Activated B cell treated with CpG ODN at 0.5 μM for 24 hours (primary cell): Measurements from ENCODE around the gene PLS1. TPM values are rescaled to one million over a fixed set of nuclear protein-coding genes. Genes with fewer than 3 reads are reported as not detected.

Source experiments
- ATAC-seq: fragments of 200-7000 bp; cut with Tn5 transposase; one replicate; pipeline ENCODE4 v1.10.0; 2021; ENCODE audit warnings: low read depth, mild to moderate bottlenecking, moderate library complexity
- CTCF ChIA-PET: fragments of 350-600 bp; sonication (Branson Sonifier 250); formaldehyde crosslinking; loops from one replicate; lab custom pipeline; 2021; ENCODE audit warnings: antibody characterized with exemption; lab: Charles Lee
- POLR2A ChIA-PET: fragments of 350-600 bp; sonication (Branson Sonifier 250); formaldehyde crosslinking; loops from one replicate; lab custom pipeline; 2021; ENCODE audit warnings: antibody characterized with exemption; lab: Charles Lee
- DNase-seq: peaks from one replicate; pipeline ENCODE4 v3.0.0; 2022
- H3K27ac Mint-ChIP-seq: one replicate; pipeline ENCODE4 v1.8.0; 2020; ENCODE audit warnings: mixed read lengths
- H3K27me3 Mint-ChIP-seq: one replicate; pipeline ENCODE4 v1.8.0; 2021; ENCODE audit warnings: mixed read lengths
- H3K36me3 Mint-ChIP-seq: one replicate; pipeline ENCODE4 v1.8.0; 2021; ENCODE audit warnings: low read depth, mixed read lengths
- H3K4me1 Mint-ChIP-seq: one replicate; pipeline ENCODE4 v1.8.0; 2021; ENCODE audit warnings: mixed read lengths
- H3K4me3 Mint-ChIP-seq: one replicate; pipeline ENCODE4 v1.8.0; 2020; ENCODE audit warnings: mild to moderate bottlenecking, mixed read lengths
- H3K9me3 Mint-ChIP-seq: one replicate; pipeline ENCODE4 v1.8.0; 2020; ENCODE audit warnings: mixed read lengths
- CTCF ChIP-seq: fragments of 200-600 bp; IDR thresholded peaks from one replicate; pipeline ENCODE4 v1.8.0; 2022; ENCODE audit warnings: antibody characterized with exemption, mild to moderate bottlenecking
- intact Hi-C: fragments of 100-400 bp; cut with micrococcal nuclease; formaldehyde crosslinking; loops from one replicate; pipeline ENCODE4 v1.15.1; 2024
- total RNA-seq: library from RNA; stranded (reverse); gene quantifications from 2 replicates; pipeline ENCODE4 v1.2.3, GENCODE V29; 2022

Gene PLS1
- total RNA-seq, 1 donor from 2014 or later, result 0.91 TPM

GRCh38 chr3:142670120-142670519 is 73.9 kb downstream of the PLS1 start:
- H3K9me3 Mint-ChIP-seq, result no peaks in the 10 kb centered on the region
- H3K4me3 Mint-ChIP-seq, result no peak overlapping the region
- ATAC-seq (no peak), DNase-seq (no peak)
- H3K27me3 Mint-ChIP-seq, result no peaks in the 10 kb centered on the region
- H3K36me3 Mint-ChIP-seq, result no peaks in the 10 kb centered on the region
- ChIA-PET POLR2A (no interaction called here), CTCF (no interaction called here)
- TF ChIP-seq CTCF, result no peak
- H3K27ac Mint-ChIP-seq, result no peak overlapping the region
- no peaks in the 10 kb centered on the region for H3K4me1 Mint-ChIP-seq
- intact Hi-C loops, result no loop called here

GRCh38 chr3:142676151-142676550 is 80.0 kb downstream of the PLS1 start:
- intact Hi-C loops, result no loop called here
- Mint-ChIP-seq H3K9me3 (no peaks in the 10 kb centered on the region), H3K27ac (no peak overlapping the region), H3K4me3 (no peak overlapping the region), H3K27me3 (no peaks in the 10 kb centered on the region), H3K36me3 (no peaks in the 10 kb centered on the region), H3K4me1 (no peaks in the 10 kb centered on the region)
- CTCF ChIA-PET, result no interaction called here
- DNase-seq, result no peak
- POLR2A ChIA-PET, result no interaction called here
- TF ChIP-seq CTCF, result no peak
- no peak for ATAC-seq

- CTCF ChIA-PET, result no interaction called here
- DNase-seq, result no peak
- intact Hi-C loops, result loop anchor here (5.0 kb wide), 1 partner anchor 1077 kb away; no protein-coding TSS in a partner anchor
- Mint-ChIP-seq H3K4me1 (no peaks in the 10 kb centered on the region), H3K4me3 (no peak overlapping the region), H3K36me3 (no peaks in the 10 kb centered on the region), H3K27me3 (no peaks in the 10 kb centered on the region), H3K27ac (no peak overlapping the region), H3K9me3 (no peaks in the 10 kb centered on the region)
- ATAC-seq, result no peak
- POLR2A ChIA-PET, result no interaction called here
- TF ChIP-seq CTCF, result no peak
Observed at GRCh38 chr3:142680710-142681109, 84.5 kb downstream of the PLS1 start.

- ChIA-PET CTCF (no interaction called here), POLR2A (no interaction called here)
- no peak overlapping the region for H3K4me3 Mint-ChIP-seq
- no peaks in the 10 kb centered on the region for H3K36me3 Mint-ChIP-seq
- TF ChIP-seq CTCF, result no peak
- intact Hi-C loops, result no loop called here
- no peak for DNase-seq
- ATAC-seq, result no peak
- H3K27me3 Mint-ChIP-seq, result no peaks in the 10 kb centered on the region
- H3K4me1 Mint-ChIP-seq, result no peaks in the 10 kb centered on the region
- H3K9me3 Mint-ChIP-seq, result no peaks in the 10 kb centered on the region
- H3K27ac Mint-ChIP-seq, result no peak overlapping the region
Observed at GRCh38 chr3:142690613-142691012, 94.4 kb downstream of the PLS1 start.

- Mint-ChIP-seq H3K9me3 (no peaks in the 10 kb centered on the region), H3K4me1 (no peaks in the 10 kb centered on the region), H3K27me3 (no peaks in the 10 kb centered on the region), H3K36me3 (no peaks in the 10 kb centered on the region), H3K27ac (no peak overlapping the region), H3K4me3 (no peak overlapping the region)
- DNase-seq, result no peak
- no peak for ATAC-seq
- TF ChIP-seq CTCF, result no peak
- intact Hi-C loops, result no loop called here
- POLR2A ChIA-PET, result no interaction called here
- CTCF ChIA-PET, result no interaction called here
Observed at GRCh38 chr3:142691527-142691926, 95.3 kb downstream of the PLS1 start.
